NCI-H2107 treated with DMSO at 0.1 percent for 48 hours (cell line): ENCODE results near the gene KCTD15.
A peak's percentile ranks its signal among the peaks of the same experiment; 100 is the strongest.

ENCODE experiments used
- DNase-seq: peaks from one replicate; lab custom pipeline; 2025; ENCODE audit not compliant: unreplicated experiment; lab: John Stamatoyannopoulos, UW

The KCTD15 gene

DNA sequence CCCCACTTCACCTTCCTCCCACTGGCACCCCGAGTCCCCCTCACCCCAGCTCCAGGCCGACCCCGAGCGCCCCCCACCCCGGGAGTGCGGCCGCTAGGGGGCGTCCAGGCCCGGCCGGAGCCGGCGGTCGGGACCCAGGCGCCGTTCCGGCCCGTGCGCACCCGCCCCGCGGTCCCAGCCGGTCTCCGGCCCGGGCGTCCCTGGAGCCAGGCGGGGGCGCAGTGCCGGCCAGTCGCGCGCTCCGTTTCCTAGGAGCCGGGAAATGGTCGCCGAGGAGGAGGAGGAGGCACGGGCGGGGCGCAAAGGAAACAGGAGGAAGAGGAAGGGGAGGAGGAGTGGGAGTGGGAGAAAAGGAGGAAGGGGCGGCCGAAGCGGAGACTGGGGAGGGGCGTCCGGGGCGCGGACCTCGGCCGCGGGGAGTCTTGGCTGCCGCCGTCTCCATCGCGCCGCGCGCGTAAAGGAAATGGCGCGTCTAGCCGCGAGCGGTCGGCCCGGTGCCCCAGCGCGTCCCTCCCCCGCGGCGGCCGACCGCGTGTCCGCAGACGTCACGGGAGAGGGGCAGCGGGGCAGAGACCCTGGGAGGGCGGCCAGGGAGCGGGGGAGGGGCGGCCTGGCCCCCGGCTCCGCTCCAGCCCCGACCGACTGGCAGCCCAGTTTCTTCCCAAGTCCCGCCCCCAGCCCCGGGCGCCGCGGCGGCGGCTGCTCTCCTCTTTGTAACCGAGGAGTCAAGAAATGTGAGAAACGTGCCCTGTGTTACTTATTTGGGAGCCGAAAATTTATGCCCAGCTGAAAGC is 1.1 kb upstream of the KCTD15 start:
- DNase-seq = peak; percentile 31

DNA sequence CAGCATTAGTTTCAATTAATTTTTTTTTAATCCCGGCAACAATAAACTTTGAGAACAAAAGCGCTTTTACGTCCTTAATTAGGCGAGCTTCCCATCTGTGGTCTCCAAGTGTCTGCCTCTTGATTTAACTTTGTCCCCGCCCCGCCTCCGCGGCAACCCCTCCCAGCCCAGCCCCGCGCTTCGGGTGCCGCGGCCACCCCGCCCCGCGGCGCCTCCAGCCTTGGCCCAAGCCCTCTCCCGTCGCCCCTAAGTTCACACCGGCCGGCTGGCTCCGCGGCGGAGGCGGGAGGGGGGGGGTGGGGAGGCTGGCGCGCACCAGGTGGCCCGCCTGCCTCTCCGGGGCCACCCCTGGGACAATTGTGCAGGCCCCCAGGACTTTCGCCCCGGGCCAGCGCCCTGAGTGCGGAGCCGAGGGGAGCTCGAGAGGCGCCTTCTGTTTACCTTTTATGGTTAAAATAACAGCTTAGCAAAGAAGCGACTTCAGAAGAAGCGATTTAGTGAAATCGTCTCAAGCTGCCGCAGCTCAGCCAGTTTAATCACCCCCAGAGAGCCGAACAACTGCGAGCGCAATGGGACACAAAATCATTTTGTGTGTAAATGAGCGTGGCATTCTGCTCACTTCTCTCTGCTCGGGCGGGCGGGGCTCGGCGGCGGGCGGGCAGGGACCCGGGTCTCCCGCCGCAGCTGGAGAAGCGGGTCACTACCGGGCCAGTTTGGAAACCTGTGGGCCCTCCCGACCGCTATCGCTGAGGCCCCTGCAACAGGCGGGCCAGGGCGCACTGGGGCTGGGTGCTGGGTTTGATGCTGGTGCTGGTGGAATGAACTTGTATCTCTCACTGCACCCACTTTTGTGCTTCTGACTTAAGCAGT is 1.4 kb downstream of the KCTD15 start:
- DNase-seq = no peak

DNA sequence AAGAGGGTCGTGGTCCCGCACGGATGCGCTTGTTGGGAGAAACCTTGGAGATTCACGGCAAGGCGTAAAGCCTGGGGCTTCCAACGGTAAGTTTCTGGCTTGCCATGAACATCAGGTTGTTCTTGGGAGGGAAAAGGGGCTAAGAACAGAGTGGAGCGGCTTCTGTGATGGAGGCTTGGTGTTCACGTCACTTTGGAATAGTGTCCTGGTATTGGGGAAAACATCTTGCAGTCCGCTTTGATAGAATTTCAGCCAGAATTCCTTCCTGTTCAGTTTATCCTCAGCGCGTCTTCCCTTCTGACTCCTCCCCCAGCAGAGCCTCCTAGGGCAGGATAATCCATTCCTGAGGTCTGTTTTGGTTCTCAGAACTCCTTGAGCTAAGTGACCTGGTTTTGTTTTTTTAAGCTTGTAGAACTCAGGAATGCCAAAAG is 2.0 kb downstream of the KCTD15 start:
- DNase-seq = no peak

DNA sequence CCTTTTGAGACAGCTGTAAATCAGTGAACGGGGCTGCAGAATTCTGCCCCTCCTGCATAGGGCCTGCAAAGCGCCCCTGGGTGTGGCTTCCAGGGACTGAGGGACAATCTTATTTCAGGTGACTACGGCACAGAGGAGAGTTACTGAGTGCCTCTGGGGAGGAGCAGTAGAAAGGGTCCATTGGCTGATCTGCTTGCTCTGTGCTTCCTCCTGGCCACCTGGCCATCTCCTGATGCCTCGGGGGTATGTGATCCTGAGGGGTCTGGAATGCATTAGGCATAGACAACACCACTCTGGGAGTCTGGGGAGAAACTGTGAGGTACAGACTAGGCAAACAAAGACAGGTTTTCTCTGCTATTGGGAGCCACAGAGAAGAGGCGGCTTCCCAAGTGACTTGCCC is 2.8 kb downstream of the KCTD15 start:
- DNase-seq = no peak

DNA sequence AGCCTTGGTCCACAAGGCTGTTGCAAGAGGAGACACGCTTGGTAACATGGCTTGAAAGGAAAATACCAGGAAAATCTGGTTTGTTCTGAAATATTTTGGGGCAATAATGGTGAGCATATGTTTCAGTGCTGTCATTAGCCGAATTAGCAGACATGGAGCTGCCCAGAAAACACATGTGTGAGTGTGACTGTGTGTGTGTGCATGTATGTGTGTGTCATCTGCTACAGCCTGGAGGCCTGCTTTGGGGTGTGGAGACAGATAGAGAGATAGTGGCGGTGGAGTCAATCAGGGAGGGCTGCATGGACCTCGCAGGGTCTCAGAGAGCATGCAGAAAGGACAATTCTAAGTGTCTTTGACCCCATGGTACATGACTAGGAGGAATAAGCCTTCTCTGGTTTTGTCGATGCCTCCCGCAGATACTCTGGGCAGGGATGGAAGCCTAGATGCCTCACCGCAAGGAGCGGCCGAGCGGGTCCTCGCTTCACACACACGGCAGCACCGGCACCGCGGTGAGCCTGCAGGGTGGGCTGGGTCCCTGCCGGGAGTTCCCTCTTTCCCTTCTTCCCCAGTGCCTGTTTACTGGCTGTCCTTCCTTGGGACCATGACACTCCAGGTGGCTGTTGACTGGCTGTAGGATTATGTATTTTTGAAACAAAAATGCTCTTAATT is 3.5 kb downstream of the KCTD15 start:
- DNase-seq = no peak

DNA sequence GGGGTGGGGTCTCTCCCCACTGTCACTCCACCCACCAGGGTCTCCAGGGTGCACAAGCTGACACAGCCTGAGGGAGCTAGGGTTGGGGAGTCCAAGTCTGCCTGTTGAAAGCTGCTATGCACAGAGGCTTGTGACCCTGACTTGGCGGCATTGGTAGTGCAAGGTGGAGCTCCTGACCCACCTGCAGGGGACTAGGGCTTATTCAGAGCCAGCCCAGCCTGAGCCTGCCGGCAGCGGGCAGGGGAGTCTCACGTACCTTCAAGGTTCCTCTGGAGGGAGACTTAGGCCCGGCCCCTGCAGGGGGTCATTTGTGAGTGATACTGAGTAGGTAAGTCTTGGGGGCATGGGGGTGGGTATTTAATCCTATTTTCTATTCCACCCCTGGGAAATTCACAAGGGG is 4.7 kb downstream of the KCTD15 start:
- DNase-seq = no peak

DNA sequence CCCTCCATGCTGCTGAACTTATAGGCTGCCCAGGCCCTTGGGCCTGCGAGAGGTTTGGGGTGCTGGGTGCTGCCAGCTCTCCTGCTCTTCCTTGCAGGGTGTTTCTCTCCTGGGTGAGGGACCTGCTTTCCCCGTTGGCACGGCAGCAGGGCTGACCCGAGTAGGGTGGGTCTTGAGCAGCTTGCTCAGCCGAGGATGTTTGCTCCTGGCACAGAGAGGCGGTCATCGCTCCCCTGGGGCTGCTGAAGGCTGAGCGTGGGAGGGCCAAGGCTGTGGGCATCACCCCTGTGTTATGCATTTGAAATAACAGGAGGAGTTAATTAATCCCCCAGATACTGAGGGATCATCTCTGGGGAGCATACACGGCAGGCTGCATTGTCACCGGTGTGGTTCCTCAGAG is 5.3 kb downstream of the KCTD15 start:
- no peak for DNase-seq

DNA sequence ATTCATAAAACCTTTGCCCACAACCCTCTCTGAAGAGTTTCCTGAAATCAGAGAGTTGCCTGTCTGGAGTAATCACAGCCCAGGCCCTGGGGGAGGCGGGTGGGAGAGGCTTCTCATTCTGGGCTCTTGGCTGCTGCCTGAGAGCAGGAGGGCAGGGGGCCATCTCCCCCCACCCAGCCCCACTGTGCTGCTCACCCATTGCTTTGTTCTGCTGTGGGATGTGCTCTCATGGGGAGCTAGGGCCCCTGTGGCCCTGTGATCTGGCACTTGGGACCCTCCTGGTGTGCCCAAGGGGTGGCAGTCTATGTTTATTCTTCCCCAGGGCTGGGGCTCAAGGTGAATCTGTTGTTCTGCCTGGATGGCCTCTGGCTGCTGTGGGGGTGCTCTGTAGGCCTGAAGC is 6.1 kb downstream of the KCTD15 start:
- no peak for DNase-seq

DNA sequence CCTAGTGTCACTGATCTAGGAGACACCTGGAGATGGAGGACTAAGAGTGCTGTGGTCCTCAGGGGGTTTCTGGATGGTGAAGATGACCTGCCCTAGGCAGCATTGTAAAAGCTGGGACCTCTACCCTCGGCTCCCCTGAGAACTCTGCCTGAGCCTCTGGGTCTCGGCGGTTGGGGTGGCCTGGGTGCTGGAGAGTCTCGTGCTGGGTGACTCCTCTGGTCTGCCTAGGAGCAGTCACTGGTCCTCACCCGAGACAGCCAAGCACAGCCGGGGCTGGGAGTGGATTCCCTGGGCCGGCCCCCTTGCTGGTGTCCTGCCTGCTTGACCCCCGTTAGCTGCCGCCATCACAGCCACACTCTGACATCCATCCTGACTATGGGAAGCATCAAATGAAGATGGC is 6.7 kb downstream of the KCTD15 start:
- no peak for DNase-seq

DNA sequence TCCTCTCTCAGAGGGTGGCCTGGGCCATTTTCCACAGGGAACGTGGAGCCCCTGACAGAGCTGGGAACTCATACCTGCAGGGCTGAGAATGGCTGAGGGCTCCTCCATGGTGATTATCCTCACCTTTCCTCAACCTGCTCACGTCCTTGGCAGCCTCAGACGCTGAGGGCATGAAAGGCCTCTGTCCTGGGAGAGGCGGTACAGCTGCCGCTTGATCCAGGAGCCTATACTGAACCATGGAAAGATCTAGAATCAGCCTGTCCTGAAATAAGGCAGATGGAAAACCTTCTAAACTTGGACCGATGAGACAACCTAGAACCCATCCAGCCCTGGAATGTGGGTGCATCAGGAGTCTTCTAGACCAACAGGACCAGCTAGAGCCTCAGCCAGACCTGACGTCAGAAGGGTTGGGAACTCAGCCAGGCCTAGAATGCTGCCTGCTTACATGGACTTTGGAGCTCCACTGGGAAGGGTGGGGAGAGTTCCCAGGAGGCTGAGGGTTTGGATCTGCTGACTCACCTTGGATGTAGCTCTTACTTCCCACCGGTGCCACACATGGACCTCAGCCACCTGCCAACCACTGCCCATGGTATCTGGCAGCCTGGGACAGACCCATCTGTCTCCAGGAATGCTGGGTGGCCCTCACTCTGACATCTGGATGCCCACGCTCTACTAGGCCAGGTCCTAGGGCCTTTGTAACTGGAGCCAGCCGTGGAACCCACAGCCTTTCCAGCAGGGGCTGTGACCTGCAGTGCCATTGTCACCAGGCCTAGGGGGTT is 7.5 kb downstream of the KCTD15 start:
- no peak for DNase-seq

DNA sequence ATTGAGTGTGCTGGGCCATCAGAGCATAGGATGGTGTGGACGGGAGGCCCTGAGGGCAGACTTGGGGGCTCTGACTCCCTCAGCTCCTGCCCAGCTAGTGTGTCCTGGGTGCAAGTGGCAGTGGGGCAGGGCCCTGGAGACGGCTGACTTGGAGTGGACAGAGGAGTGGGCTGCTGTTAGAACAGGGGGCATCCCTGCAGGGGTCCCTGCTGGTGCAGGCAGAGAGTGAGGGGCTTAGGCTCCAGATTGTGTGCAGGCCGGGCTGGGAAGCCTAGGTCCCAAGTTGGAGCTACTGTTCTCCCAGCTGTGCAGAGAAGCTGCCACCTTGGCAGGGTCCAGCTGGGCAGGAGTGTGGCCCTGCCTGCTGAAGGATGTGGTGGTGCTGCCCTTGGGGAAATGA is 8.6 kb downstream of the KCTD15 start:
- DNase-seq = no peak

DNA sequence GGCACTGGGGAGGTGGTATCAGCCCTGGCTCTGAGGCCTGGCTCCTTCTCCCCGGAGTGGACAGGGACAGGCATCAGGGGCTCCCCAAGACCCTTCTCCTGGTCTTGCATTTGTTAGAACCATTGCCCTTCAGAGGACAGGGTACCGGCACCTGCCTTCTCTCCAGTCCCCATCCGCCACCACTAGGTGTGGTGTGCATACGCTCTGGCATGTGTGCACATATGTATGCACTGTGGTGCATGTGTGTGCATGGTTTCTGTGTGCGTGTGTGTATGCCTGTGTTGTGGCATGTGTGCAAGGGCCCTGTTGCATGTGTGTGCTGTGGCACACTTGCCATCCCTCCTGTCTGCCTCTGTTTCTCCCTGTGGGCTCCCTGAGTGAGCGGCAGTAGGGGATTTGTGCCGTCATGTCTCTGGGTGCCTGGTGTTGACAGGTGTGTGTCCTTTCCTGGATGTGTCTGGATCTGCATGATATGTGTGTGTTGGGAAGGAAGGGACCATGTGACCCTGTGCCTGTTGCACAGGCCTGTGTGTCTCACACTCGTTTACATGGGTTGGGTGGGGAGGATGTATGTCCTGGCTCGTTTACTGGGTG is 9.3 kb downstream of the KCTD15 start:
- DNase-seq = no peak

DNA sequence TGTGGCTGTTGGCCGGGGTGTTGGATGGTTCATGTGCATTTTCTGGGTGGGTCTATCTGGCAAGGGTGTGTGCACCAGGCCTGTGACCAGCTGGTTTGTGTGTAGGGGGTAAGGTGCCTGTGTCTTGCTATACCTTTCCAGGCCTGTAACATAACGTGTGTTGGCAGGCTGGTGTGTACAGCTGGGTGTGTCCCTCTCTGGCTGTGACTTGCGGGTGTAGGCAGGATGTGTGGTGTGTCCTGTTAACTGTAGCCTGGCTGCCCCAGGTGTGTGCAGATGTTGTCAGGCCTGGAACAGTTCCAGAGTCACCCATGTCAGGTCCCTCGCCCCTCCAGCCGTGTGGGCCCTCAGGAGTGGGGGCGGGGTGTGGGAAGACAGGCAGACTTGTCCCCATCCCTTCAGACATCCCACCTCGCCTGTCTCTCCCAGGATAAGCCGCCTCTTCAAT is 9.8 kb downstream of the KCTD15 start:
- no peak for DNase-seq

DNA sequence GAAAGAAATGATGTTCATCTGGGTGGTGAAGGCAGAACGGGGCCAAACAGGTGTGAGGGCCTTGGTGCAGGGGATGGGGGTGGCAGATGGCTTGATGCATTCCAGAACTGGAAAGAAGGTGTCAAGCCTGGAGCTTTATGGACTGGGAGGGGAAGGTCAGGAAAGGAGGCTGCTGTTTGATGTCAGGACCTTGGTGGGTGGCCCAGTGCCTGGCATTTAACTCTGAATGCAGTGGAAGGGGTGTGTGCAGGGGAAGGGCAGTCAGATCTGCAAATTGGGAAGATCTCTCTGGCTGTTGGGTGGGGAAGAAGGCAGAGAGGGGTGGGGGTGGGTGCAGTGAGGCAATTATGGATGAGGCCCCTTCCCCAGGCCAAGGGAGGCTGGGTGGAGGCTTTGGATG is 11.7 kb downstream of the KCTD15 start:
- DNase-seq = no peak

DNA sequence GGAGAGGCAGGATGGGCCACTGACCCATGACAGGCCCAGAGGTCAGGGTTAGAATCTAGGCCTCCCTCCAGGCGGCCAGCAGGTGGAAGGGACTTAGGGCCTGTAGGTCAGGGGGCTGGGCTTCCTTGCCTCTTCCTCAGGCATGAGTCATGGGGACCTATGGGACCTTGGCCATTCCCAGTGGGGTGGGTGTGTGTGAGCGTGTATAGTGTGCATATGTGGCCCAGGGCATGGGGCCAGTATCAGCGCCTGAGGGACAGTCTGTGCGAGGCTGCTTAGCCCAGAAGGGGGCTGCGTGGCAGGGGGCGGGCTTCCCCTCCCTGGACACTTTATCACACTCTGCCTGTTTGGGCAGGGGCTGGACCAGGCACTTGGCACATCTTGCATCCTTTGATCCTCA is 13.3 kb downstream of the KCTD15 start:
- DNase-seq = no peak

DNA sequence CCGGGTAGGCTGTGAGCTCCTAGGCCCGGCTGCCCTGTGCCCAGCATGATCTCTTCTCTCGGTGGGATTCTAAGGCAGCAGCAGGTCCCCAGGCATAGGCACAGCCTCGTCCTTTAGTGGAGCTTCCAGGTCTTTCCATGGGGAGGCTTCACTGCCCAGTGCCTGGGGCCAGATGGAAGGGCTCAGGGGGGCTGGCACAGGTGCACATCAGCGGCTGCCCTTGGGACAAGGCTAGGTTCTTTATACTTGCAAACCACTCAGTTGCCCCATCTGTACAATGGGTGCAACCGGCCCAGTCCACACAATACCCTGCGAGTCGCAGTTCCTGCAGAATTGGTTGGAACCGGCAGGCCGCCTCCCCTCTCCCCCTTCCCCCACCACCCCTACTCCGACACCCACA is 14.2 kb downstream of the KCTD15 start:
- DNase-seq = no peak

DNA sequence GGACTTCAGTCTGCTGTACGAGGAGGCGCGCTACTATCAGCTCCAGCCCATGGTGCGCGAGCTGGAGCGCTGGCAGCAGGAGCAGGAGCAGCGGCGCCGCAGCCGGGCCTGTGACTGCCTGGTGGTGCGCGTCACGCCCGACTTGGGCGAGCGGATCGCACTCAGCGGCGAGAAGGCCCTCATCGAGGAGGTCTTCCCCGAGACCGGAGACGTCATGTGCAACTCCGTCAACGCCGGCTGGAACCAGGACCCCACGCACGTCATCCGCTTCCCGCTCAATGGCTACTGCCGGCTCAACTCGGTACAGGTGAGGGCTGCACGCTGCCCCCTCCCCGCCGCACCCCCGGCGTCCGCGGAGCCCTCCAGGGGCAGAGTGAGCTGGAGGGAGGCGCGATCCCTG is 14.6 kb downstream of the KCTD15 start:
- no peak for DNase-seq

DNA sequence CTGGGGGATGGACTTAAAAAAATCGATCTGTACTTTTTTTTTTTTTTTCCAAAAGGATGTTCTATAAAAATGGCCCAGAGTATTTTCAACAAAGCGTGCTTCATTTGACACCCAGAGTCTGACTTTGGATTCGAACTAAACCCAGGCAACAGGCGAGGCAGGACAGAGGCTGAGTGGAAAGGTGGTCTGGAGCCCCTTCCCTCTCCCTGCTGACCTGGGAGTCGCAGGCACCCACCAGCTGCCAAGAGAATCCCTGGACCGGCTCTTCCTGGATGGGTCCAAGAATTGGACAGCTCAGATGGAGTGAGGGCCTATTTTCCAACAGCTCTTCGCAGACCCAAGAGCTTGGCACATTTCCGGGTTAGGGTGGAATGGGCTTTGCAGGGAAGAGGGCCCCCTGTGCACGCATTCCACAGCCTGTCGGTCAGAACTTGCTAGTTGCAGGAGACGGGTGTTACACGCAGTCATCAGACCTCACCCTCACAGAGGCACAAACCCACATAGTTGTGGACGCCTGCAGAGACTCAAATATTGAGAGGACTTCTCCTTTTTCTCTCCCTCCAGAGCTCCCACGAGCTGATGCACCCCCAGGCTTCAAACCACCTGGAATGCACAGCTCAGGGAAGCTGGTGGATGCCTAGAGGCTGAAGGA is 15.2 kb downstream of the KCTD15 start:
- DNase-seq = no peak

DNA sequence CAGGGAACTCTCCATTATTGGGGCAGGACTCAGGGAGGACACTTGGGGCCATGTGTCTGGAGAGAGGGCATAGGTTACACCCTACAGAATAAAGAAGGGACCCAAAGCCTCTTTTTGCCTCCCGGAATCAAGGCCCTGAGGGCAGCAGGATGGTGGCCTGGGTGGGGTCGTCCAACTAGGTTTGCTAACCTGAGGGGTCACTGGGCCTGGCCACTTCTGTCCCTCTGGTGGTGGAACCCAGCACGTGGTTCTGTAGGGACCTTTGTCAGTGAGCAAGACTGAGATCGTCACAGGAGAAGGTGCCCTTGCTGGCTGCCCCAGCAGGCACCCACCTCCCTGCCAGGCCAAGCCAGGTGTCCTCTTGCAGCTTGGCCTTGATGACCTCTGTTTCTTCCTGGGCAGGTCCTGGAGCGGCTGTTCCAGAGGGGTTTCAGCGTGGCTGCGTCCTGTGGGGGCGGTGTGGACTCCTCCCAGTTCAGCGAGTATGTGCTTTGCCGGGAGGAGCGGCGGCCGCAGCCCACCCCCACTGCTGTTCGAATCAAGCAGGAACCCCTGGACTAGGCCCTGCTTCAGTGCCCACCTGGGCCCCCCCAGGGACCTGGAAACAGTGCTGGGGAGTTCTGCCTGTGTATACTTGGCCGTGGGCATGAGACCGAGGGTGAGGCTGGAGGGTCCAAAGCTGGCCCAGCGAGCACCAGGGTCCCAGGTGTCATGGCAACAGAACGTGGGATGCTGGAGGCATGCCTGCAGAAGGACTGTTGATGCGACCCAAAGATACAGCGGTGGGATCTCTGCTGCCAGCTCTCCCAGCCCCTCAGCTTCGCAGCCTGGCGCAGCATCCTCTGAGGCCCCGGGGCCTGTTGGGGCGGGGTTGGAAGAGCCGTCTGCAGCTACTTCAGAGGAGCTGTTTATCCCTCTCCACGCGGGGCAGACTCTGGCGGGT is 16.0 kb downstream of the KCTD15 start:
- DNase-seq = no peak
